GM21717 (cell line): ENCODE results near the gene GBGT1.
A peak's percentile ranks its signal among the peaks of the same experiment; 100 is the strongest.

Experiments
- ATAC-seq: cut with Tn5 transposase; IDR thresholded peaks from one replicate; pipeline ENCODE4 v1.9.1; 2021; ENCODE audit warnings: mild to moderate bottlenecking, moderate library complexity; ENCODE audit not compliant: unreplicated experiment

GBGT1 gene

DNA sequence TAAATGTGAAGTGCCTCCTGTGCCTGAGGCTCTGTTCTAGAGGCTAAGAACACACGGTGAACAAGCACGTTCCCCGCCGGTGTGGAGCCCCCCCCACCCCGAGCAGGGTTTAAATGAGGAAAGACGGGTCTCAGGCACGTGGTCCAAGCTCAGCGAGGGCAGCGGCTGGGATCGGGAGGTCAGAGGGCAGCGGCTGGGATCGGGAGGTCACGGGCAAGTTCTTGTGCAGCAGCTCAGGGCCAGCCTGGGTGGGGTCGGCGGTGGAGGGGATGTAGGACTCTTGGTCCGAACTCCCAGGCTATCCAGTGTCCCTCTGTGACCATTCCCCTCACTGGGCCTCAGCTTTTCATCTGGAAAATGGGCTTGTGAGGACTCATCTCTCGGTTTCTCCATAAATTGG, 2.7 kb upstream of the GBGT1 start:
- no peak for ATAC-seq

DNA sequence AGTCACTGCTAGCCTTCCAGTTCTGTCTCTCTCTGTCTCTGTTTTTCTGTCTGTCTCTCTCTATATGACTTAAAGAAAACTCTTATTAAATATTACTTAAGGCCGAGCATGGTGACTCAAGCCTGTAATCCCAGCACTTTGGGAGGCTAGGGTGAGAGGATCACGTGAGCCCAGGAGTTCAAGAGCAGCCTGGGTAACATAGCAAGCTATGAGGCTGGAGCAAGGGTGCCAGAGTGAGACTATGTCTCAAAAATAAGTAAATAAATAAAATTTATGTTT, 1.7 kb upstream of the GBGT1 start:
- ATAC-seq = no peak

DNA sequence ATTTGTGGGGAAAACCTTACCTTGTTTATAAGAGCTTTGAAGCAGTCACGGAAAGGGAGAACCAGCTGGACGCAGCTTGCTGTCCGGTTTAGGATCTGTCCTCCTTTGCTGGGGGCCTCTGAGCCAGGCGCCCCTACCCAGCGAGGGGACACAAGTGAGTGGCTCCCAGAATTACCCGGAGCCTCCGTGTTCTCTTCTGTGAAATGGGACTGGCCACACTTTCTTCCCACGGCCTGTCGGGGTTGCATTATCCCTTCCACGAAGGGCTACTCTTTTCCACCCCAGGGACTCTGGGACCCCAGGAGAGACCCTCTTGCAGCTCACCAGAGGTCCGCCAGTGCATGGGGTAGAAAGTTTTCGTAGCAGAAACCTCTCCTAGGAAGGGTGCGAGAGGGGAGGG, 477 bp upstream of the GBGT1 start:
- ATAC-seq = no peak

DNA sequence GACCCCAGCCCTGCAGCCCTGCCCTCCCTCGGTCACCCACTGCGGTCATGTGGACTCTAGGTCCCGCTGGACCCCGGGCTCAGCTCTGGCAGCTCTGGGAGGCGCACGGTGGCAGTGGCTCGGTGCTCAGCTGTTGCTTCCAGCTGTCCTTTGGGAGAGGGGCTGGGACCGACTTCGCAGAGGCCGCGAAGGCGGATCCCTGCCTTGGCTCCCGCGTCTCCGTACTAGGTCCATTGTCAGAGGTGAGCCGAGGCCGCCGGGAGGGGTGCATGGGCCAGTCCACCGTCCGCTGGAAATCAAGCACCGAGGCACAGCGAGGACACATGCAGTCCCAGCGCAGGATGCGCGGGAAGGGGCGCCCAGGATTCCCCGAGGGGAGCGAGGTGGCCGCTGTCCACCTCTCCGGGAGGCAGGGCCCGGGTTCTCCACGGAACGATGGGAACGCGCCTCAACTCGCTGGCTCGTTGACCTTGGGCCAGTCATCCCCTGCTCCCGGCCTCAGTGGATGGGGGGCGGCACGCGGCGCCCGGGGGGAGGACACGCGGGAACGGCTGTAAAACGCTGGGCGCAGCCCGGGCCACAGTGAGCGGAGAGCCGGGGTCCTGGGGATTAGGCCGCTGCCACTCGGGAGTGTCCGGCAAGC, 732 bp downstream of the GBGT1 start:
- ATAC-seq = no peak

DNA sequence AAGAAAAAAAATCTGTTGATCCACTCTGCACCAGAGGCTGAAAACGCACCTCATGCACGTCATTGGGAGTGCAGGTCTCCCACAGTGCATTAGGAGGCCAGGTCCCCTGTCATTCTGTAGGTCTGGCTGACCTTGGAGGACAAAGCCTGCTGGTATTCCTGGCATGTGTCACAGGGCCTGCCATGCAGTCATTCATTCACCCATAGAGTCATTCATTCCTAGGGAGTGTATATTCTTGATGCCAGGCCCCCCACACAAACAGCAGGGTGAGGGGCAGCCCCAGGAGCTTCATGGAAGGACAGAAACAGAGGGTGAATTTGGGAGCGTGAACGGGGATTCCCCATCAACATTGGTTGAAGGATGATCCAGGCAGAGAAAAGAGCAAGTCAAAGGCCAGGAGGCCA, 2.2 kb downstream of the GBGT1 start:
- ATAC-seq = no peak

DNA sequence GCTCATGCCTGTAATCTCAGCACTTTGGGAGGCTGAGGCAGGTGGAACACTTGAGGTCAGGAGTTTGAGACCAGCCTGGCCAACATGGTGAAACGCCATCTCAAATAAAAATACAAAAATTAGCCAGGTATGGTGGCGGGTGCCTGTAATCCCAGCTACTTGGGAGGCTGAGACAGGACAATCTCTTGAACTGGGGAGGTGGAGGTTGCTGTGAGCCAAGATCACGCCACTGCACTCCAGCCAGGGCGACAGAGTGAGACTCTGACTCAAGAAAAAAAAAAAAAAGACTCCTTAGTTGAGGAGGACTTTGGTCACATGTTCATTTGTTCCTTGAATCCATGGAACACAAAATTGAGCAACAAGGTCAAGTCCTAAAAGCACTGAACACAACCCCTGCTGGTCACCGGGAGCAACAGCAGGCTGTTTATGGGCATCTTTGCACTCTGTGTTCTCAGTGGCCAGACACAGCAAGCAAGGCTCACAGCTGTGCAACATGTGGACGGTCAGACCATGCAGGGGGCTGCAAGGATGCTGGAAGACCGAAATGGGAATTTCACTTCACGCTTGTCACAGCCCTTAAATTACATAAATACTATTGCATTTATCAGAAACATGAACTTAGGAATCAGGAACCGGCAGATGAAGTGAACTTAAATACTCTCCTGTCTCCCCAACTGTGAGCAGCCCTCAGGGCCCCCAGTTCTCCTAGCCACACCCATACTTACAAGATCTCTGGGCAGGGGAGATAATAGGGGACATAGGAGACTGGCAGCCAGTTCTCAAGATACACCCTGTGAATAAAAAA, 2.8 kb downstream of the GBGT1 start:
- ATAC-seq = no peak

DNA sequence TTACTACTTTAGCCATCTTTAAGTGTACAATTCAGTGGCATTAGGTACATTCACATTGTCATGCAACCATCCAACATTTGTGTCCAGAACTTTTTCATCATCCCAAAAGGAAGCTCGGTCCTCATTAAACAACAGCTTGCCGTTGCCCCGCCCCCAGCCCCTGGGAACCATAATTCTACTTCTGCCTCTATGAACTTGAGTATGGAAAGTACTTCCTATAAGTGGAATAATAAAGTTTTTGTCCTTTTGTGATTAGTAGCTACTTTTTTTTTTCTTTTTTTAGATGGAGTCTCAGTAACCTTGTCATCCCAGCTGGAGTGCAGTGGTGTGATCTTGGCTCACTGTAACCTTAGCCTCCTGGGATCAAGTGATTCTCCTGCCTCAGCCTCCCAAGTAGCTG, 5.0 kb downstream of the GBGT1 start:
- ATAC-seq = no peak

DNA sequence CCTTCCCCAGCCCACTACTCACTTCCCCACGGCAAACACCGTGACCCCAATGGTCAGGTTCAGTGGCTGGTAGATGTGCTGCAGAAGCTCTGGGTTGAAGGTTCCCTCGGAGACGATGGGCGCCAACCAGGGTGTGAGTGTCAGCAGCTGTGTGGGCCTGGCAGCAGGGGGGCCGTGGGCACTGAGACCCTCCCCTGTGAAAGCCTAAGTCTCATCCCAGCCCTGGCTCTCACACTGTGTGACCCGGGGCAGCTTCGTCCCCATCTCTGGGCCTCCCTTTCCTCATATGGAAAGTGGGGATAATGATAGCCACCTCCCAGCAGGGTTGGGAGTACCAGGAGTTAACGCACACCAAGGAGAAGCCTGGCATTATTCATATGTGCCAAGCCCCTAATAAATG, 8.6 kb downstream of the GBGT1 start:
- ATAC-seq = no peak

DNA sequence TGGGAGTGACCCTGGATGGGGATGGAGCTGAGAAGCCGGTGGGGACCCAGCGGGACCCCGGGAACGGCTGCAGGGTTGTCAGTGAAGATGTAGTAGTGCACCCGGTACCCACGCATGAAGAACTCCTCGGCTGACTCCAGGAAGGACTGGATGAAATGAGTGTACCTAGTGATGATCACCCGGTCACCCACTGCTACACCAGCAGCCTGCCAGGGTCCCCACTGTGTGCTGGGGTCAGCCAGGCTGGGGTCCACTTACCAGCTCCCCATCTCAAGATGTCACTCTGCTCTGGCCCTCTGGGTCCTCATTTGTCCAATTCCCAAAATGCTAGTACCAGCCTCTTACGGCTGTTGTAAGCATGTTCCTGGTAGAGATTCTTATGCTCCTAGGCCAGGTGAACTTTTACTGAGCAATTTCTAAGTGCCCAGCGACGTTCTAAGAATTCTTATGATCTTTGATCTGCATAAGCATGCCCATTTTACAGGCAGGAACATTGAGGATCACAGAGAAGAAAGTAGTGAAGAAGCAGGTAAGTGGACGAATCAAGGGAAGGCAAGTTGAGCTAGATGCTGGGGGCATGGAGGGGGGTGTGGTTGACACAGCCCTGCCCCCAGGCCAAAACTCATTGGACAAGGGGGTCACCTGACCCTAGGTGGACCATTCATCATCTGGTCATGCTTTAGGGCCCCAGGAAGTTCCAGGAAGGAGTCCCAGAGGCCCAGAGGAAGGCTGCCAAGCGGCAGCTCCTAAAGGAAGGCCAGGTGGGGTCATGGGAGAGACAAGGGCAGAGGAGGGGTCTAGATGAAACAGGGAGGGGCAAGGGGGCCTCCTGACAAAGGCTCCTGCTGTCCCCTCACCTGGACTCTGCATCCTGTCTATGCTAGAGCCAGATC, 9.4 kb downstream of the GBGT1 start:
- ATAC-seq = no peak

DNA sequence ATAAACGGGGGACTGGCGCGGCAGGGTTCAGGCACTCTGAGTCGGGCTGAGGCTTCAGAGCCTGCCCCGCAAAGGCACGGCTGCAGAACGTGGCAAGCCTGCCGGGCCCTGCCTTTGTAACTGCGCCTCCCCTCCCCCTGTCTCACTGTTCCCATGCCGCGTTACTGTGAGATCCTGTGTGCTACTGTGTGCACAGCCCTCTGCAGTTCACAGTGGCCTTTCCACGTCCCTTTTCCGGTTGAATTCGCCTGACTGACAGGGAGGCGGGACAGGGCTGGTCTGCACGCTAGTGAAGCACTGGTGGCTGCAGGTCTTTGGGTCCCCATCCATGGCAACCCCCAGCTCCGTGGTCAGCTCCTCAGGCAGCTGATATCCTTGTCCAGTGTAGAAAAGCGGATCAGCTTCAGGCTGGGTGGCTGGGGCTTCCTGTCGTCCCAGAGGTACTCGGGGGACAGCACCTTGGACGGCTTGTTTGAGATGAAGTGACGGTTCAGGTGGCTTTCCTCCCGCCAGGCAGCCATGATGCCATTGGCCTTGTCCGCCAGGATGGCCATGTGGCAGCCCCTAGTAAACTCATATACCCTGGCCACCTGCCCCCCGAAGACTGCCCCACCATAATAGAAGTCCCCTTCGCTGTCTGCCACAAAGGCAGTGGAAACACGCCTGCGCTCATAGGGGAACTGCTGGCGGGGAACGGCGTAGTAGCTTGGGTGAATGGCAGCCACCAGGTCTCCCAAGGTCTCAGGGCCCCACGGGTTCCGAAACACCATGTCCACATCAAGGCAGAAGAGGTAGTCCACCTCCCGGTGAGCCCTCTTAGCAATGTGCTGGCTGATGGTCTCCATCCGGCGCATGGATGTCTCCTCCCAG, 10.3 kb downstream of the GBGT1 start:
- ATAC-seq = no peak

DNA sequence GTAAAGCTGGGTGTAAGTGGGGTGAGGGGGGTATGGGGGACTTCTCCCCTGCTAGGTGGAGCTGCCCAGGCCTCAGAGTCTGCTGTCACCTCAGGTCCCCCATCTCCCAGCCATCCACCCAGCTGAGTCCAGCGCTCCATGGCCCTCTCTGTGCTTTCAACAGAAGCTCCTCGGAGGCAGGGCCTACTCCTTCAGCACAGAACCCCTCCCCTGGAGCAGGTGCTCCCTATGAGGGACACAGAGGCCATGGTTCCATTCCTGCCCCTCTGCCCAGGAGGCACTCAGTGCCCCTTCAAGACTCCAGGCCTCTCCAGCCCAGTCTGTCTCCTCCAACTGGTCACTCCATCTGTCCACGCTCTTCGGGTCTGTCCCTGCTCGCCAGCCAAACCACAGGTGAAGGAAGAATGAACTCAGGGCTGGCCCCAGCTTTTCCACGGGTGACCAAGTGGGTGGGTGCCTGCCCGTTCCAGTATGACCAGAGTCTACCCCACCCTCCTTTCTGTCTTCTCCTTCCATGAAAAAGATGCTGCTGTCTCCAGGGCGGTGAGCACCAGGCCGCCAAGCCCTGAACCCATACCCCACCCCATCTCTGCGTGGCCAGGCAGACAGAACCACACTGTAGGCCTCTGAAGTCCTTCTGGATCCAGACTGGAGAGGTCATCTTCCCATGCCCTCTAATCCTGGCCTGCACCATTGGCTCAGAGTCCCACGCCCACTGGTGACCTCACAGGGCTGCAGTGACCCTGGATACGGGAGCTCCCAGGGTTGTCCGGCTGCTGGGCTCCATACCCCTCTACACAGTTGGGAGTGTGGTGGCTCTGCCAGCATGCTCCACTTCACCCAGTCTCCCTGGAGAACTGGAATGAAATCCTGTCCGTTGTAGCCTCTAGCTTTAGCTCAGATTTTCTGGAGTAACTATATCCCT, 11.9 kb downstream of the GBGT1 start:
- ATAC-seq = no peak

DNA sequence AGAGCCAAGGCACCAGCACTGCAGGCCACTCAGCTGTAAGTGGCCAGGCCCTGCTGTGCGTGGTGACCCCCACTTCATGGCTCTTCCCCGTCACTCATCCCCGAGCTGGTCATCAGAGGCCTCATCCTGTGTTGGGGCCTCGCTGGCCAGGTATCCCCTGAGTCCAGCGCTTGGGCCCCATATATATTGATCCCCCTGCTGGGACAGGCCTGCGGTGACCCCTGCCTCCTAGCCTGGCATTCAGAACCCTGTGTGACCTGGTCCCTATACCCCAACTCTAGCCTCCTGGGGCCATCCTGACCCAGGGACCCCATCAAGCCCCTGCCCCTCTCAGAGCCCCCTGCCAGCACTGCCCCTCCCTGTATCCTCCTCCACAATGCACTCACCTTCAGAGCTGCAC, 12.7 kb downstream of the GBGT1 start:
- ATAC-seq = no peak

DNA sequence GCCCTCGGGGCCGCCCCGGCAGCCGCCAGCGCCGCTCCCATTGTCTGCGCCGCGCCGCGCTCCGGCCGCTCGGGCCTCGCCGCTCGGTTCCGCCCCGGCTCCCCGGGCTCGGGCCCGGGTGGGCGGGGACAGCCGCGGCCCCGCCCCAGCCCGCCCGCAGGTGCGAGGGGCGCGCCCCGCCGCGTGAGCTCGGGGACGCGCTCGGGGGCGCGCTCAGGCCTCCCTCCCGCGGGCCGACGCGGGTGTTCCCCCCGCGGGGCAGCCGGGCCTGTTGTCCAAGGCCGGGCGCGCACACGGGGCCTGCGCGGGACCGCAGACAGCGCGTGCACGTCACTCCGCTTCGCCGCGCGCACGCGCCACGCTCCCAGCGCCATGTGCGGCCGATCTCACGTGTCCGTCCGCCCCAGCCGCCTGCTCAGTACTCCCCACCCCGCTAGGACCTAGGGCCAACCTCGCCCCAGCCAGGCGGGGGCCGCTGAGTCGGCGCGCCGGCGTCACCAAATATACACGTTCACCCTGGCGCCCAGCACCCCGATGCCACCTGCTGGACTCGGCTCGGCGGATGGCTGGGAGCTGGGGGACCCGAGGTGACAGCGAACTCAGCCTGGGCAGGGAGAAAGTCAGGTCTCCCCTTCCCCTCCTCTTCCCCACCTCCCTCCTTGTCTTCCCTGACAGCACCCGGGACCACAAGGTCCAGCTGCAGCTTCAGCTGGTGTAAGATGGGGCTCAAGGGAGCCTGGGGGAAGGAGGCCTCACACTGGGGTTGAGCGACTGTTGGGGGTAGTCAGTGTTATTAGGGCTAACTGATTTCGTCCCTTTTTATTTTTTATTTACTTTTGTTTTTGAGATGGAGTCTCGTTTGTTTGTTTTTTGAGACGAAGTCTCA, 14.3 kb downstream of the GBGT1 start:
- ATAC-seq = peak; percentile 51

DNA sequence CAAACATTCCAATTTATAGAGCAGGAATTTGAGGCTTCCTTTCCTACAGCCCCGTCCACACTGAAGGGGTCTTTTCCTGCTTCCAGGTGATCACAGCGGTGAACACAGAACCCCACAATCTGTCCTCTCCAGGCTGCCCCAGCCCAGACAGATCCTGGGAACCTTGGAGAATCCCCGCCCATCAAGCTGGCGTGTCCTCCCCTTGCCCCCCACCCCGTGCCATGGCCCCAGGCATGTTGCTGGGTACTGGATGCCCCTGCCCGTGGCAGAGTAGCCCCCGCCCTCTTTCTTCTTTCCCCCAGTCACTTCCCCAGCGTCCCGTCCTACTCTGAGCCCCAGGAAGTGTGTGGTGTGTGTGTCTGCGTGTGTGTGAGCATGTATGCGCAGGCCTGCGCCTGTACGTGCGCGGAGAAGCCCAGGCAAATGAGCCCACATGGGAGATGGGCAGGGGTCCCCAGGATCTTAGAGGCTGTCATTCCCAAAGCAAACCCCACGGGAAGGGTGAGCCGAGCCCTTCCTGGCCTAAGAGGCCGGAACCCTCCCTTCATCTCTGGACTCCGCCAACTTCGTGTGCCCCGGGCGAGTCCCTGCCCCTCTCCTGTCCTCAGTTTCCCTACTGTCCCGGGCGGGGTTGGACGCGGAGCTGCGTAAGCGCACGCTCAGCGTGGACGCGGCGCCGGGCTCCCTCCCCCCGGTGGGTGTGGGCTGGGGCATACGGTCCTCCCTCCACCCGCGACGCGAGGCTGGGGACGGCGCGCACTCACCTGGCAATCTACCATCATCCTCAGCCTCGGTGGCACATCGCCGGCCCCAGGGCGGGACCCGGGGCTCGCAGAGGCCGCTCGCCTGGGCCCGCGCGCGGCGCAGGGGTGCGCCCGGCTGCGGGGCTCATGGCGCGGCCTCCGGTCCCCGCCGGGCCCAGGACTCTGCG, 15.2 kb downstream of the GBGT1 start:
- ATAC-seq = peak; percentile 2

DNA sequence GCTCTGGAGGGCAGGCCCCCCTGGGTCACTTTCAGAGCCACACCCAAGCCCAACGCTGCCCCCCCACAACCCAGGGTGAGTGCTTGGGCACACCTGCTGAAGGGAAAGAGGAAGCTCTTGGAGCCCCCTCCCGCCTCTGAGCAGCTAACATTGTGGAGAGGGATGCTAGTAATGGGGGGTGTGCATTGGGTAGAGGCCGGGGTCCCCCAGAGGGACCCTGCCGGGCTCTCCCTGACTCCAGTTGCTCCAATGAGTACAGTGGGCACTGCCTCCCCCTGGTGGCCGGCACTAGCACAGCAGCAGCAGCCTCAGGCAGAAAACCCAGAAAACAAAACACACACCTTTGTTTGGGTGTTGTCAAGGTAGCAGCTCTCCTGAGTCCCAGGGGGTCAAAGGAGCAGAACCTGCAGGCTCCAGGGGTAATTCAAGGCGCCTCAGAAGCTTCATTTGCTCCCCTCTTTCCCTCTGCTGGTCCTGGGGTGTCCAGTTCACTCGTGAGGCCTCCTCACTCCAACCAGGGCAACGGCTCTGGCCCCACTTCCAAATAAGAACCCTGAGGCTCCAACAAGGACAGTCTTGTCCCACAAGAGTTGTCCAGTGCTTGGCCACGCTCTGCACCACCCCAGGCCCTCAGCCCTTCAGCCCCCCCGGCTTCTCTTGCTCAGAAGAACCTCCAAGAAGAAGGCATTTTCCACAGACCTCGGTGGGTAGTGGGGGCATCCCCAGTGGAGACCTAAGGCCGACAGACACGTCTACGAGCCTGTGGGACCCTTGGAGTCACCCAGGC, 16.1 kb downstream of the GBGT1 start:
- ATAC-seq = no peak

DNA sequence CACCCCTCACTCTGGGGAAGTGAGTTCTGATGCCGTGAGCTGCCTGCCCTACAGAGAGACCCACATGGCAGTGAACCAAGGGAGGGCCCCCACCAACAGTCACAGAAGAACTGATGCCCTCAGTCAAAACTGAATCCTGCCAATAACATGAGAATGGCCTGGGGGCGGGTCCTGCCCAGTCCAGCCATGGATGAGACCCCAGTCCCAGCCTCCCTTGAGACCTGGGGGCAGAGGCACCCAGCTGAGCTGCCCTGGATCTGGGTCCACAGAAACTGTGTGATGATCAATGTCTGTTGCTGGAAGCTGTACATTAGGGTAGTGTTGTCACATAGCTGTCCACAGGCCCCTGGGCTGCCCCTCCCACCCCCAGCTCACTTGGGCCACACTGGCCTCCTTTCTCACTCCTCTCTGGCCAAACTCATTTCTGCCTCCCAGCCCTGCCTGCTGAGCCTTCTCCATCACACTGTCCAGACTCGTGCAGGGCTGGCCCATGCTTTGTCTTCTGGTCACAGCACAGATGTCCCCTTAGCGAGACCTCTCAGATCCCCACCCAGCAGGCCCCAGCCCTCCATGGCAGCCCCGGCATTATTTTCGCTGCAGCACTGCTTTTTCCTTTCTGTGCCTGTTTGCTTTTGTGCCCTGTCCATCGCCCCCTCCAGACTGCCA, 16.8 kb downstream of the GBGT1 start:
- no peak for ATAC-seq
